K562 (cell line): ENCODE results near the gene UNC5B. TPM values are rescaled to one million over a fixed set of nuclear protein-coding genes. Genes with fewer than 3 reads are reported as not detected.

Experiments
- ATAC-seq: fragments of 200-7000 bp; cut with Tn5 transposase; 3 replicates; pipeline ENCODE4 v1.9.1; 2020; ENCODE audit warnings: moderate library complexity
- BruUV-seq: library from RNA; stranded (reverse); fragments of 400-500 nt; replicated peaks from 2 replicates; lab custom pipeline; 2021; lab: Mats Ljungman, UMichigan
- CTCF ChIA-PET: fragments of 300-600 bp; formaldehyde crosslinking; extraction: SDS; loops from one replicate; lab custom pipeline; 2021; ENCODE audit warnings: low intra/inter-chr PET ratio; lab: Yijun Ruan, JAX
- POLR2A ChIA-PET: fragments of 300-600, 350-650 bp; sonication (Branson Sonifier 250); formaldehyde crosslinking; extraction: SDS; loops from one replicate; lab custom pipeline; 2021; ENCODE audit warnings: antibody characterized with exemption, inconsistent platforms; lab: Yijun Ruan, JAX
- DNase-seq, 4 experiments: peaks; one replicate each; pipeline versions ENCODE4 v3.0.0 to v3.0.0-alpha.2; 2011 to 2018; ENCODE audit warnings: low spot score in 3 of 4, mixed read lengths in 3 of 4; ENCODE audit errors: extremely low read depth in 1 of 4
- FAIRE-seq: peaks from 2 replicates; lab custom pipeline; 2011; peaks lifted over from hg19 to GRCh38; lab: Jason Lieb, UNC
- H2AFZ ChIP-seq: 2 replicates; pipeline ENCODE4 v1.6.0; 2011; ENCODE audit warnings: low read depth, low read length, control low read depth, inconsistent platforms
- H3K27ac ChIP-seq: fragments of 200-600 bp; 3 replicates; pipeline ENCODE4 v1.8.0; 2011; ENCODE audit warnings: low read depth, mild to moderate bottlenecking, control low read depth, inconsistent platforms, low read length, moderate library complexity, mixed read lengths; ENCODE audit errors: extremely low read depth
- H3K27me3 ChIP-seq, 2 experiments: fragments of 300-600 bp in 1 of 2; 2 replicates in 1 of 2; 3 replicates in 1 of 2; pipeline versions ENCODE4 v1.6.0 to v1.8.0; 2011; ENCODE audit warnings: inconsistent platforms in 2 of 2, low read length in 2 of 2, mild to moderate bottlenecking in 1 of 2, mixed read lengths in 1 of 2, moderate library complexity in 1 of 2; ENCODE audit not compliant: control insufficient read depth in 2 of 2, insufficient read depth in 2 of 2
- H3K36me3 ChIP-seq: fragments of 300-600 bp; 3 replicates; pipeline ENCODE4 v1.8.0; 2011; ENCODE audit warnings: mild to moderate bottlenecking, low read length, inconsistent platforms; ENCODE audit not compliant: control insufficient read depth, insufficient read depth
- H3K4me1 ChIP-seq, 2 experiments: fragments of 200-600 bp in 1 of 2; replicated peaks in 1 of 2; 2 replicates in 1 of 2; 3 replicates in 1 of 2; pipeline versions ENCODE4 v1.5.1 to v1.8.0; 2011; ENCODE audit warnings: inconsistent platforms in 2 of 2, low read length in 2 of 2, mild to moderate bottlenecking in 1 of 2, mixed read lengths in 1 of 2, moderate library complexity in 1 of 2; ENCODE audit not compliant: control insufficient read depth in 2 of 2, insufficient read depth in 2 of 2
- H3K4me2 ChIP-seq: 2 replicates; pipeline ENCODE4 v1.6.1; 2011; ENCODE audit warnings: low read length, control low read depth, inconsistent platforms, mixed read lengths; ENCODE audit not compliant: insufficient read depth
- H3K4me3 ChIP-seq: fragments of 200-600 bp; sonication (generic), shearing (Covaris generic); 2 replicates; pipeline ENCODE4 v1.5.1; 2016; ENCODE audit warnings: control low read depth, inconsistent platforms
- H3K79me2 ChIP-seq: fragments of 200-600 bp; 3 replicates; pipeline ENCODE4 v1.8.0; 2011; ENCODE audit warnings: low read length, inconsistent platforms; ENCODE audit not compliant: control insufficient read depth, insufficient read depth
- H3K9ac ChIP-seq, 2 experiments: 2 replicates each; pipeline versions ENCODE4 v1.6.0 to v1.6.1; 2011; ENCODE audit warnings: low read depth in 2 of 2, low read length in 2 of 2, control low read depth in 1 of 2, inconsistent platforms in 1 of 2, mild to moderate bottlenecking in 1 of 2, mixed read lengths in 1 of 2; ENCODE audit not compliant: insufficient read depth in 1 of 2
- H3K9me1 ChIP-seq: one replicate; pipeline ENCODE4 v1.6.0; 2011; ENCODE audit warnings: inconsistent platforms, mild to moderate bottlenecking, low read length, moderate library complexity; ENCODE audit not compliant: control insufficient read depth, insufficient read depth
- H3K9me3 ChIP-seq: replicated peaks from 2 replicates; pipeline ENCODE4 v1.5.1; 2011; ENCODE audit warnings: low read depth, low read length, inconsistent platforms; ENCODE audit not compliant: control insufficient read depth, insufficient read depth
- H4K20me1 ChIP-seq: replicated peaks from 2 replicates; pipeline ENCODE4 v1.6.1; 2011; ENCODE audit warnings: low read length, inconsistent platforms, mixed read lengths; ENCODE audit not compliant: control insufficient read depth, insufficient read depth
- CHCHD3 ChIP-seq: fragments of 250-450 bp; sonication (Bioruptor Pico); IDR thresholded peaks from 2 replicates; pipeline ENCODE4 v2.1.2; 2022; ENCODE audit warnings: mild to moderate bottlenecking
- HES1 ChIP-seq: fragments of 450-650 bp; IDR thresholded peaks from 2 replicates; pipeline ENCODE4 v1.6.1; 2016; ENCODE audit warnings: low read depth, mild to moderate bottlenecking, moderate library complexity
- KHSRP ChIP-seq: fragments of 450-650 bp; IDR thresholded peaks from 2 replicates; pipeline ENCODE4 v1.6.1; 2017
- MIER1 ChIP-seq: fragments of 450-650 bp; IDR thresholded peaks from 2 replicates; pipeline ENCODE4 v1.6.1; 2016; ENCODE audit warnings: antibody characterized with exemption, mild to moderate bottlenecking, low read depth
- ZBTB17 ChIP-seq: fragments of 450-650 bp; formaldehyde crosslinking; IDR thresholded peaks from 2 replicates; pipeline ENCODE4 v1.4.0; 2020; ENCODE audit warnings: mild to moderate bottlenecking
- WGBS: fragments of 100-300 bp; shearing (Covaris generic); methylation state at CpG from one replicate; pipeline ENCODE4 v1.1.6; 2016; ENCODE audit warnings: low coverage, mixed read lengths; ENCODE audit not compliant: insufficient coverage; ENCODE audit errors: missing lambda C conversion rate; 5-methylcytosine and 5-hydroxymethylcytosine counted together
- in situ Hi-C: fragments of 300-500 bp; cut with MboI; formaldehyde crosslinking; loops from 4 replicates; pipeline ENCODE4 v1.15.0; 2018; ENCODE audit warnings: inconsistent platforms, mixed read lengths
- intact Hi-C: fragments of 100-400 bp; cut with micrococcal nuclease; formaldehyde crosslinking; loops from 2 replicates; pipeline ENCODE4 v1.14.2; 2022
- polyA plus RNA-seq, 8 experiments: library from polyadenylated mRNA; depleted of rRNA in 4 of 8; stranded (reverse) in 5 of 8; unstranded in 3 of 8; fragments of >200 nt; fragmentation: Nextera tagmentation in 2 of 8; fragmentation: Illumina TruSeq in 1 of 8; extraction: Ambion mirVana in 2 of 8; extraction: Trizol in 1 of 8; gene quantifications; 2 replicates each; pipeline versions ENCODE4 v1.2.1 to v1.2.3, GENCODE V29; 2011 to 2014; ENCODE audit warnings: inconsistent platforms in 1 of 8, missing spikeins in 1 of 8
- total RNA-seq, 7 experiments: library from RNA; depleted of rRNA in 6 of 7; stranded (reverse); fragments of >200 nt in 6 of 7; fragmentation: Illumina TruSeq in 2 of 7; extraction: Trizol in 2 of 7; gene quantifications; 2 replicates each; pipeline versions ENCODE4 v1.2.1 to v1.2.3, GENCODE V29; 2011 to 2021; ENCODE audit warnings: low replicate concordance in 1 of 7

The UNC5B gene
- total and polyA plus RNA-seq, 9 of the 15 experiments (the other 6 are each of a cell fraction or from before 2014, with no cell fraction given) = 0.10 to 8.4 (median 2.1) TPM

- H3K4me1 ChIP-seq = peaks cover 47% of the 10 kb centered on the region in 2 experiments
- ATAC-seq = no peak
- intact Hi-C loops = no loop called here
- no peak overlapping the region for H3K4me3 ChIP-seq
- no TSS peak for BruUV-seq
- H3K79me2 ChIP-seq = no peaks in the 10 kb centered on the region
- 40% methylated on average over 13 of the region's 13 CpGs for WGBS
- in situ Hi-C loops = no loop called here
- TF ChIP-seq MIER1 (no peak), ZBTB17 (peak; percentile 80; the same call in 1 of the 2 replicates)
- ChIA-PET CTCF (no interaction called here), POLR2A (interaction anchor here (0.6 to 3.7 kb wide), 6 partner anchors 8 to 20 kb away, joined by 3 to 11 read pairs (median 4); partner anchors contain the start of gene UNC5B)
- FAIRE-seq = no peak
- no peaks in the 10 kb centered on the region for H3K9me1 ChIP-seq
- H3K9me3 ChIP-seq = no peaks in the 10 kb centered on the region
- no peak for DNase-seq
- H2AFZ ChIP-seq = no peak overlapping the region
- H3K36me3 ChIP-seq = no peaks in the 10 kb centered on the region
- no peak overlapping the region for H3K27ac ChIP-seq
- no peak overlapping the region for H3K4me2 ChIP-seq
- no peak overlapping the region; a peak in 1 of 4 replicates for H3K9ac ChIP-seq
- peaks cover 0 to 16% of the 10 kb centered on the region in 2 experiments; a peak in 2 of 5 replicates for H3K27me3 ChIP-seq
- H4K20me1 ChIP-seq = peaks cover 7% of the 10 kb centered on the region; the same call in 1 of the 2 replicates
Observed at GRCh38 chr10:71232089-71232998, 20.0 kb downstream of the UNC5B start.

- CTCF ChIA-PET = no interaction called here
Observed at GRCh38 chr10:71233482-71233892, 21.1 kb downstream of the UNC5B start.

More at GRCh38 chr10:71233482-71233892, 21.1 kb downstream of the UNC5B start:
- Histone ChIP-seq H2AFZ (no peak overlapping the region), H4K20me1 (peaks cover 7% of the 10 kb centered on the region; the same call in 1 of the 2 replicates), H3K79me2 (no peaks in the 10 kb centered on the region), H3K4me1 (peaks cover 47 to 56% of the 10 kb centered on the region in 2 experiments), H3K9ac (0 out of 4 replicates have a peak overlapping the region, but pooled peaks of 1 of the 2 experiments have one; percentile 31), H3K36me3 (no peaks in the 10 kb centered on the region), H3K27ac (no peak overlapping the region), H3K27me3 (peaks cover 0 to 16% of the 10 kb centered on the region in 2 experiments; a peak in 2 of 5 replicates), H3K4me3 (no peak overlapping the region), H3K4me2 (no peak overlapping the region), H3K9me1 (no peaks in the 10 kb centered on the region), H3K9me3 (no peaks in the 10 kb centered on the region)
- DNase-seq (no peak), ATAC-seq (no peak), FAIRE-seq (no peak)
- POLR2A ChIA-PET = interaction anchor here (0.9 to 1.7 kb wide), 2 partner anchors 14 to 32 kb away, joined by 4 to 6 read pairs; no protein-coding TSS in a partner anchor
- in situ Hi-C loops = no loop called here
- 42% methylated on average over 3 of the region's 3 CpGs for WGBS
- no peak for TF ChIP-seq HES1
- TF ChIP-seq KHSRP = no peak
- no peak for TF ChIP-seq CHCHD3 (CRISPR knock-in tag)
- intact Hi-C loops = no loop called here
- BruUV-seq = no TSS peak
